Nephron progenitor cell (in vitro differentiated cells): ENCODE results near the gene ANKDD1A.

Source experiments
- DNase-seq: peaks from one replicate; pipeline ENCODE4 v3.0.0; 2021
- H3K27ac Mint-ChIP-seq: 2 replicates; pipeline ENCODE4 v1.8.0; 2021; ENCODE audit warnings: mild to moderate bottlenecking, moderate library complexity, mixed read lengths
- H3K27me3 Mint-ChIP-seq: 2 replicates; pipeline ENCODE4 v1.8.0; 2021; ENCODE audit warnings: mild to moderate bottlenecking, low read depth, mixed read lengths; ENCODE audit not compliant: poor library complexity
- H3K36me3 Mint-ChIP-seq: 2 replicates; pipeline ENCODE4 v1.8.0; 2021; ENCODE audit warnings: low read depth, mixed read lengths
- H3K4me1 Mint-ChIP-seq: 2 replicates; pipeline ENCODE4 v1.8.0; 2021; ENCODE audit warnings: mixed read lengths
- H3K4me3 Mint-ChIP-seq: 2 replicates; pipeline ENCODE4 v1.8.0; 2021; ENCODE audit warnings: mild to moderate bottlenecking, moderate library complexity, mixed read lengths
- H3K9me3 Mint-ChIP-seq: 2 replicates; pipeline ENCODE4 v1.8.0; 2021; ENCODE audit warnings: mild to moderate bottlenecking, moderate library complexity, mixed read lengths
- TF ChIP-seq, protein P1 (sequence below): fragments of 200-600 bp; sonication (generic); IDR thresholded peaks from 2 replicates; pipeline ENCODE4 v1.5.0; 2021; ENCODE audit warnings: antibody characterized with exemption

The ANKDD1A gene

DNA sequence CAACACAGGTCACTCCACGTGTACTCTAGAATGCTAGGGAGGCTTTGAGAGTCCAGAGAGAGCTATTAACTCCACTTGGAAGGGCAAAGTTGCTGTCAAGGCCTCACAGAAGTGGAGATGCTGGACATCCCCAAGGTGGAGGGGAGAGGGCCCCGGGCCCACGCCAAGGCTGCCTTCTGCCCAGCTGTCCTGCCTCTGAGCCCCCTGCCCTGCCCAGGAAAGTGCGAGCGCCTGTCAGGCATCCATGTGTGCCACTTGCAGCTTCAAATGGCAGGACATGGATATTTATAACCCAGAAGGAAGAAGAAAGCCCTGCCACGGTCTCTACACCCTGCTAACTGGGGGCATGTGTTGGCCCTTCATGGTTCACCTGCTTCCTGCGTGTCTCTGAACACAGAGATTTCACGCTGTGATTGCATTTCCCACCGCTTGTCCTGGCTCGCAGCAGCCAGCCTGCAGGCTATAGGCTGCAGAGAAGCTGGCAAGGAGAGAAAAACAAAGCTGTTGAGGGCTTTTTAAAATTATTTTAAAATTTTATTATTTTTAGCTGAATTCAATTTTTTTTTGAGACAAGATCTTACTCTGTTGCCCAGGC lies 17.0 kb downstream of the ANKDD1A start:
- H3K27ac Mint-ChIP-seq: peak overlapping the region; percentile 70
- peaks cover 15% of the 10 kb centered on the region for H3K9me3 Mint-ChIP-seq
- TF ChIP-seq, protein P1, sequence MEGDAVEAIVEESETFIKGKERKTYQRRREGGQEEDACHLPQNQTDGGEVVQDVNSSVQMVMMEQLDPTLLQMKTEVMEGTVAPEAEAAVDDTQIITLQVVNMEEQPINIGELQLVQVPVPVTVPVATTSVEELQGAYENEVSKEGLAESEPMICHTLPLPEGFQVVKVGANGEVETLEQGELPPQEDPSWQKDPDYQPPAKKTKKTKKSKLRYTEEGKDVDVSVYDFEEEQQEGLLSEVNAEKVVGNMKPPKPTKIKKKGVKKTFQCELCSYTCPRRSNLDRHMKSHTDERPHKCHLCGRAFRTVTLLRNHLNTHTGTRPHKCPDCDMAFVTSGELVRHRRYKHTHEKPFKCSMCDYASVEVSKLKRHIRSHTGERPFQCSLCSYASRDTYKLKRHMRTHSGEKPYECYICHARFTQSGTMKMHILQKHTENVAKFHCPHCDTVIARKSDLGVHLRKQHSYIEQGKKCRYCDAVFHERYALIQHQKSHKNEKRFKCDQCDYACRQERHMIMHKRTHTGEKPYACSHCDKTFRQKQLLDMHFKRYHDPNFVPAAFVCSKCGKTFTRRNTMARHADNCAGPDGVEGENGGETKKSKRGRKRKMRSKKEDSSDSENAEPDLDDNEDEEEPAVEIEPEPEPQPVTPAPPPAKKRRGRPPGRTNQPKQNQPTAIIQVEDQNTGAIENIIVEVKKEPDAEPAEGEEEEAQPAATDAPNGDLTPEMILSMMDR: no peak
- no peak overlapping the region for H3K4me3 Mint-ChIP-seq
- no peak for DNase-seq
- H3K4me1 Mint-ChIP-seq: peaks cover 37% of the 10 kb centered on the region
- peaks cover 10% of the 10 kb centered on the region for H3K27me3 Mint-ChIP-seq
- H3K36me3 Mint-ChIP-seq: peaks cover 19% of the 10 kb centered on the region

DNA sequence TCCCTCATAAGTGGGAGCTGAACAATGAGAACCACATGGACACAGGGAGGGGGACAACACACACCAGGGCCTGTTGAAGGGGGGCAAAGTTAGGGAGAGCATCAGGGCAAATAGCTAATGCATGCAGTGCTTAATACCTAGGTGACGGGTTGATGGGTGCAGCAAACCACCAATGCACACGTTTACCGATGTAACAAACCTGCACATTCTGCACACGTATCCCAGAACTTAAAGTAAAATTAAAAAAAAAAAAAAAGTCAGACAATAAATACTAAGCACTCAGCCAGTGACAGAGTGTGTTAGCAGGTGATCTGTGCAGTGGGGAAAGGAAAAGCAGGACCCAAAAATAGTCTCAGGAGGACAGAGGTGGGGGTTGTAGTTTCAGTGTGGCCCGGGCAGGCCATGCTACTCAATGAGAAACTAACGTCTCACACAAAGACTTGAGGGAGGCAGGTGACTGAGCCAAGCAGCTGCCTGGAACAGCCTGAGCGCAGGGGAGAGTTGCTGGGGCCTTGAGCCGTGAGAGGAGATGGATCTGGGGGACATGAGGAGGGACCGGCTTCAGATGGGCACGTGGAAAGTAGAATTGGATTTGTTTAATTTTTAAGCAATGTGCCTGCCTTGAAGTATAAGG lies 18.4 kb downstream of the ANKDD1A start:
- Mint-ChIP-seq H3K36me3 (peaks cover 19% of the 10 kb centered on the region), H3K4me3 (no peak overlapping the region), H3K27me3 (peaks cover 10% of the 10 kb centered on the region), H3K27ac (peak overlapping the region; percentile 10), H3K9me3 (peaks cover 11% of the 10 kb centered on the region), H3K4me1 (peaks cover 36% of the 10 kb centered on the region)
- TF ChIP-seq, protein P1: no peak
- no peak for DNase-seq

DNA sequence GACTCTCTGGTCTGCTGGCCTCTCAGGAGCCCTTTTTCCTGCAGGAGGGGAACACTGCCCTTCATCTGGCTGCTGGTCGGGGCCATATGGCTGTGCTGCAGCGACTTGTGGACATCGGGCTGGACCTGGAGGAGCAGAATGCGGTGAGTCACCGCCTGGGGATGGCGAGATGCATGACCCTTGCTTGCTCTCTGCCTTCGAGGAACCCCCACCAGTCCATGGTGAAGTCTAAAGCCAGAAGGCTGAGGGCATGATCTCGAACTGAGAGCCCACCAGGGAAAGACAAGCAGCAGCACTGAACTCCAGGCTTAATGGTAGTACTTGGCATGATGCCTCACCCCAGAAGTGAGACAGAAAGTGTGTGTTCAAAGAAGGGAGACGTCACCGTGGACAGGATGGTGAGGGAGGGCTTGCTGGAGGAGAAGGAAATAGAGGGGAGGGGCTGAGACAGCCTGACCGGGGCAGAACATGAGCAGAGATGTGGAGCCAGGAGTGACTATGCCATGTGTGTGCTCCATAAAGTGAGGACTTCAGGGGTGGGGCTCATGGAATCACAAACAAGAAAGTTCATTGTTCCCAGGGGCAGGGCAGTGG lies 19.2 kb downstream of the ANKDD1A start:
- peaks cover 10% of the 10 kb centered on the region for H3K27me3 Mint-ChIP-seq
- H3K36me3 Mint-ChIP-seq: peaks cover 15% of the 10 kb centered on the region
- DNase-seq: no peak

DNA sequence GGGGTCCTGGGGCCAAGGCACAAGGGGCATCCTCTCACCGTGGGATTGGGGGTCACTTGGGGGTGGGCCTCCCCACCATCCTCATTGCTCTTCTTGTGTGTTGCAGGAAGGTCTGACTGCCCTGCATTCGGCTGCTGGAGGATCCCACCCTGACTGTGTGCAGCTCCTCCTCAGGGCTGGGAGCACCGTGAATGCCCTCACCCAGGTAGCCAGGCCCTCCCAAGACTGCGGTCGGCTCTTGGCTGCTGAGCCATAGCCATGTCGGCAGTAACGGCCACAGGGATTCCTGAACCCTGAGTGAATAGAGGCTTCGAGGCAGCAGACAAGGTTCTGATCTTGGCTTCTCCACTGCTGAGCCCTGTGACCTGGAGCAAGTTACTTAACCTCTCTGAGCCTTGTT lies 19.7 kb downstream of the ANKDD1A start:
- Mint-ChIP-seq H3K27me3 (peaks cover 10% of the 10 kb centered on the region), H3K9me3 (peaks cover 7% of the 10 kb centered on the region), H3K4me3 (no peak overlapping the region), H3K27ac (no peak overlapping the region), H3K36me3 (peaks cover 15% of the 10 kb centered on the region), H3K4me1 (peaks cover 31% of the 10 kb centered on the region)
- TF ChIP-seq, protein P1: no peak
- no peak for DNase-seq

More for the DNA sequence above, 19.2 kb downstream of the ANKDD1A start:
- peak overlapping the region; percentile 53 for H3K27ac Mint-ChIP-seq
- peaks cover 31% of the 10 kb centered on the region for H3K4me1 Mint-ChIP-seq
- no peak overlapping the region for H3K4me3 Mint-ChIP-seq
- TF ChIP-seq, protein P1: no peak
- peaks cover 7% of the 10 kb centered on the region for H3K9me3 Mint-ChIP-seq

DNA sequence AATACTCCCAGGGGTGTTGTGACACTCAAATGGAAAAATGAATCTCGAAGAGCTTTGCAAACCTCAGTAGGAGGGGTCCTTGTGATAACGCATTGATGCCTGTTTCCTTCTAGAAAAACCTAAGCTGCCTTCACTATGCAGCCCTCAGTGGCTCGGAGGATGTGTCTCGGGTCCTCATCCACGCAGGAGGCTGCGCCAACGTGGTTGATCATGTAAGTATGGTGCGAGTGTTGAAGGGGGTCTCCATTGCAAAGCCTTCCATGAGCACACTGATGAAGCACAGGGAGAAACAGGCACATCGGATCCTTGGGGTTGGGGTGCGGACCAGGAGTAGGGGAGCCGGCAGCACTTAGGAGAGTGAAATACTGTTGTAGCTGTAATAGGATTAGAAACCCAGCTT lies 22.3 kb downstream of the ANKDD1A start:
- Mint-ChIP-seq H3K27me3 (peaks cover 3% of the 10 kb centered on the region), H3K4me1 (peaks cover 21% of the 10 kb centered on the region), H3K27ac (no peak overlapping the region), H3K9me3 (peaks cover 7% of the 10 kb centered on the region), H3K4me3 (no peak overlapping the region), H3K36me3 (peaks cover 15% of the 10 kb centered on the region)
- no peak for DNase-seq
- TF ChIP-seq, protein P1: no peak
